ENCODE results near the gene FAM162A.

GRCh38 chr3:122414391-122414790 is 30.4 kb downstream of the FAM162A start:
- TF ChIP-seq CTCF (IDR thresholded peaks at IDR 0.05), result no peak
- TF ChIP-seq POLR2A (IDR thresholded peaks at IDR 0.05), result no peak

Measured in esophagus squamous epithelium (tissue), 4 donors.